ENCODE data around the gene NPM3. TPM values are rescaled to one million over a fixed set of nuclear protein-coding genes. Genes with fewer than 3 reads are reported as not detected.
A peak's percentile ranks its signal among the peaks of the same experiment; 100 is the strongest.

The NPM3 gene
- total RNA-seq, 4 donors from 2014 or later = 13.3 to 60.5 (median 31.1) TPM

DNA sequence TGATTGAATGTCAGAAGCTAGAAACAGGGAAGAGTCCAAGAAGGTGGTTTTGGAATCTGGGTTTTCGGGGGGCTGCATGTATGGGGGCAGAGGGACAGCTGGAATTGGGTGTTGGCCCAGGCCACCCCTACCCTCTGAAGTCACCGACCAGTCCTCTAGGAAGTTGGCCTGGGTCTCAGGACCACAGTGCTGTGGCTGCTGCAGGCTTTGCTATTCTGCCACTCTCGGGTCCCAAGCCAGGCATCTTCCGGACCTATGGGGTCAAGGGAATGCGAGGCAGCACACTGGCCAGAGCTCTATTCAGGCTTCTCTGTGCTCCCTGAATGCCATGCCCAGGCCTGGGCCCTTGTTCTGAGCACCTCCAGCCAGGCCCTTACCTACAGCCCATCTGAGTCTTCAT, 20.5 kb downstream of the NPM3 start:
- Histone ChIP-seq H3K27ac (no peak overlapping the region), H3K4me3 (no peak overlapping the region), H3K36me3 (no peaks in the 10 kb centered on the region), H3K27me3 (peaks cover 6% of the 10 kb centered on the region), H3K4me1 (no peaks in the 10 kb centered on the region), H3K9me3 (no peaks in the 10 kb centered on the region)
- WGBS = 91% methylated on average over 2 of the region's 5 CpGs
- TF ChIP-seq POLR2A (IDR thresholded peaks at IDR 0.05) (no peak), EP300 (IDR thresholded peaks at IDR 0.05) (no peak), POLR2AphosphoS5 (IDR thresholded peaks at IDR 0.05) (no peak), CTCF (IDR thresholded peaks at IDR 0.05) (no peak)
- DNase-seq (ENCODE audit: low spot score in 2 of 2) = no peak

GRCh38 chr10:101761226-101761625, 22.0 kb downstream of the NPM3 start:
- 84% methylated on average over 9 of the region's 9 CpGs for WGBS
- no peaks in the 10 kb centered on the region for H3K27me3 ChIP-seq
- TF ChIP-seq POLR2AphosphoS5 (IDR thresholded peaks at IDR 0.05) (no peak), EP300 (IDR thresholded peaks at IDR 0.05) (no peak), CTCF (IDR thresholded peaks at IDR 0.05) (no peak), POLR2A (IDR thresholded peaks at IDR 0.05) (no peak)

GRCh38 chr10:101760510-101760909, 22.7 kb downstream of the NPM3 start:
- no peak for DNase-seq (ENCODE audit: low spot score in 2 of 2)
- no peaks in the 10 kb centered on the region for H3K36me3 ChIP-seq
- no peaks in the 10 kb centered on the region for H3K27me3 ChIP-seq
- no peaks in the 10 kb centered on the region for H3K9me3 ChIP-seq
- H3K4me1 ChIP-seq = no peaks in the 10 kb centered on the region
- no peak overlapping the region for H3K27ac ChIP-seq
- WGBS = 84% methylated on average over 3 of the region's 3 CpGs
- TF ChIP-seq CTCF (IDR thresholded peaks at IDR 0.05) (no peak), POLR2AphosphoS5 (IDR thresholded peaks at IDR 0.05) (no peak), POLR2A (IDR thresholded peaks at IDR 0.05) (no peak), EP300 (IDR thresholded peaks at IDR 0.05) (no peak)
- H3K4me3 ChIP-seq = no peak overlapping the region

More at GRCh38 chr10:101761226-101761625, 22.0 kb downstream of the NPM3 start:
- no peak for DNase-seq (ENCODE audit: low spot score in 2 of 2)
- Histone ChIP-seq H3K27ac (no peak overlapping the region), H3K36me3 (no peaks in the 10 kb centered on the region), H3K4me3 (no peak overlapping the region), H3K9me3 (no peaks in the 10 kb centered on the region), H3K4me1 (no peaks in the 10 kb centered on the region)

DNA sequence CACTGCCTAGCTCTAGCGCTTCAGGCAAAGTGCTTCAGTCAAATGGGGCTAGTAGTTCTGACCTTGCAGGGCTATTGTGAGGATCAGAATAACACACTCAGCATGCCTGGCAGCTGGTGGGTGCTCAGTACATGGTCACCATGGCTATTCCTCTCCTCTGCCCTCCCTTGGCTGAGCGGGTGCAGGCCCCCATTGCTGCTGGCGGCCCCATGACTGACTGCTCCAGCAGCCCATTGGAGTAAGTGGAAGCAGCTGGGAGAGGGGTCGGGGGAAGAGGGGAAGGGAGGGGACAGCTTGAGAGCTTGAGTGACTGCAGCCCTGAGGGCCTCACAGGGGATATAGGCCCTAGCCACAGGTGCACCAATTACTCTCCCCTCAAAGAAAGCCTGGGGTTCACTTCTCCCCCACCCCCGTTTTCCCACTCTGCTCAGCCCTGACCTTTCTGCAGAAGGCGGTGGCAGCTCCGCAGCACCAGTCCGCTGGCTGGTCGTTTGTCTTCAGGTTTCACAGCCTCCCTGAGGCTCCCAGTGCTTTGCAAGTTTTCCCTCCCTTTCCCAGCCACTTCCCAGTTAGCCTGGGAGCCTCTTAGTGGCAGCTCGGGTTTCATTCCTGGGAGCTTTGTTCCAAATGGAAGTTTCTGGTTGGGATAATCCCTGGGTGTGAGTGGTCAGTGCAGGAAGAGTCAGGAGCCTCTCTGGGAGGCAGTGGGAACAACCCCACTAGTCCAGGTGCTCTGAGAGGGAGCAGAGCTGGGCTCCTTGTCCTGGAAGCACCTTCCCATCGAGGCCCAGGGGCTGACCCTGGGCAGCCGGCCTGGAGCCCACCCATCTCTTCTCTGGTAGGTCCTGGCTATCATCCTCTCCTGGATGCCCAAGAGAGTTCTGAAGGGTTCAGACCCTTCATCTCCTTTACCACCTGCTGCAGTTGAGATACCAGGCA, 23.7 kb downstream of the NPM3 start:
- Histone ChIP-seq H3K4me1 (no peaks in the 10 kb centered on the region), H3K9me3 (no peaks in the 10 kb centered on the region), H3K27ac (no peak overlapping the region), H3K4me3 (no peak overlapping the region), H3K27me3 (peaks cover 4% of the 10 kb centered on the region), H3K36me3 (no peaks in the 10 kb centered on the region)
- DNase-seq (ENCODE audit: low spot score in 2 of 2) = peak in 1 of 2 donors; percentile 42
- 64% methylated on average over 10 of the region's 12 CpGs for WGBS
- TF ChIP-seq EP300 (IDR thresholded peaks at IDR 0.05) (no peak), CTCF (IDR thresholded peaks at IDR 0.05) (no peak)

DNA sequence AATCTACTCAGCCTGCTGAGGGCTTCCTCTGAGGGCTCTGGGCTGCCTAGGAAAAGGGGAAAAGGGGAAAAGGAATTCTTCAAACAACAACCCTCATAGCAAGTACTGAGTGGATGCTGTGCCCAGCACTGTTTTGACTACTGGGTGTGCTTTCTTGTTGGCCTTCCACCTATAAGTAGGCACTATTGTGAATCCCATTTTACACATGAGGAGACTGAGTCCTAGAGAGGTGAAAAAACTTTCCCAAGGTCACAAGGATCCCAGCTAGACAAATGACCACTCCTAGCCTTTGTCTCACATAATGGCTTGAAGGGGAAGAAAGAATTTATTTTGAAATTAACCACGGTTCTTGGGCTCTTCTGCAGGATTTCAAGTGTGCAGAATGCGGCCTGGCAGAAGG, 24.4 kb downstream of the NPM3 start:
- Histone ChIP-seq H3K4me3 (no peak overlapping the region), H3K9me3 (no peaks in the 10 kb centered on the region), H3K27ac (no peak overlapping the region), H3K27me3 (peaks cover 4% of the 10 kb centered on the region), H3K36me3 (no peaks in the 10 kb centered on the region), H3K4me1 (no peaks in the 10 kb centered on the region)
- DNase-seq (ENCODE audit: low spot score in 2 of 2) = no peak
- TF ChIP-seq CTCF (IDR thresholded peaks at IDR 0.05) (no peak), POLR2A (IDR thresholded peaks at IDR 0.05) (no peak), EP300 (IDR thresholded peaks at IDR 0.05) (no peak), POLR2AphosphoS5 (IDR thresholded peaks at IDR 0.05) (no peak)
- WGBS = 77% methylated on average over 2 of the region's 2 CpGs

Data from suprapubic skin (tissue), 4 donors.